Tibial nerve (tissue), 4 donors: ENCODE data around the gene CMSS1. TPM values are rescaled to one million over a fixed set of nuclear protein-coding genes. Genes with fewer than 3 reads are reported as not detected.

Source experiments
- DNase-seq, 2 donors: peaks; one replicate each; pipeline ENCODE4 v3.0.0-alpha.2; 2019; ENCODE audit warnings: low spot score in 2 of 2
- H3K27ac ChIP-seq, 4 donors: fragments of 200-600 bp; sonication (generic) in 3 of 4; one replicate each; pipeline ENCODE4 v1.5.1; 2017 to 2019; ENCODE audit warnings: mild to moderate bottlenecking in 1 of 4
- H3K27me3 ChIP-seq, 2 donors: fragments of 200-600 bp; sonication (generic) in 1 of 2; one replicate each; pipeline versions ENCODE4 v1.5.1 to v1.6.0; 2017 to 2019
- H3K36me3 ChIP-seq, 3 donors: fragments of 200-600 bp; sonication (generic); one replicate each; pipeline ENCODE4 v1.5.1; 2018 to 2019
- H3K4me1 ChIP-seq, 4 donors: fragments of 200-600 bp; sonication (generic) in 3 of 4; one replicate each; pipeline ENCODE4 v1.5.1; 2017 to 2019
- H3K4me3 ChIP-seq, 4 donors: fragments of 200-600 bp; sonication (generic) in 3 of 4; one replicate each; pipeline ENCODE4 v1.5.1; 2017 to 2019; ENCODE audit warnings: mild to moderate bottlenecking in 1 of 4, moderate library complexity in 1 of 4
- H3K9me3 ChIP-seq, 4 donors: fragments of 200-600 bp; sonication (generic) in 3 of 4; one replicate each; pipeline ENCODE4 v1.5.1; 2017 to 2019
- CTCF ChIP-seq, 5 experiments: fragments of 200-600 bp in 3 of 5; fragments of 450-650 bp in 2 of 5; sonication (generic) in 3 of 5; IDR thresholded peaks; one replicate each; pipeline ENCODE4 v1.5.1; 2016 to 2019; ENCODE audit warnings: antibody characterized with exemption in 5 of 5, mild to moderate bottlenecking in 3 of 5, moderate library complexity in 2 of 5
- EP300 ChIP-seq, 2 donors: sonication (generic); formaldehyde crosslinking; IDR thresholded peaks; one replicate each; pipeline ENCODE4 v1.6.1; 2017; ENCODE audit warnings: antibody characterized with exemption in 2 of 2, mild to moderate bottlenecking in 1 of 2
- POLR2A ChIP-seq, 2 donors: fragments of 450-650 bp; IDR thresholded peaks; one replicate each; pipeline ENCODE4 v1.6.1; 2017; ENCODE audit warnings: antibody characterized with exemption in 2 of 2, mild to moderate bottlenecking in 2 of 2, moderate library complexity in 2 of 2
- WGBS, 2 donors: methylation state at CpG; one replicate each; pipeline ENCODE4 v1.1.5; 2018; 5-methylcytosine and 5-hydroxymethylcytosine counted together
- total RNA-seq, 4 donors: library from RNA; depleted of rRNA; stranded (reverse); fragments of >200 nt; gene quantifications; one replicate each; pipeline ENCODE4 v1.1.0, GENCODE V29; 2016

Gene CMSS1
- total RNA-seq, 4 donors from 2014 or later = 5.5 to 29.1 (median 15.7) TPM

GRCh38 chr3:99949956-99950670, 132.5 kb downstream of the CMSS1 start:
- 93 to 95% methylated on average over 5 of the region's 5 CpGs for WGBS, 2 donors
- H3K36me3 ChIP-seq = no peaks in the 10 kb centered on the region
- H3K9me3 ChIP-seq = no peaks in the 10 kb centered on the region
- TF ChIP-seq EP300 (IDR thresholded peaks at IDR 0.05) (no peak), POLR2A (IDR thresholded peaks at IDR 0.05) (no peak), CTCF (IDR thresholded peaks at IDR 0.05) (no peak)
- no peak for DNase-seq
- H3K4me3 ChIP-seq = no peak overlapping the region
- H3K27me3 ChIP-seq = no peaks in the 10 kb centered on the region
- peaks cover 0 to 14% (median 6%) of the 10 kb centered on the region in 4 donors for H3K4me1 ChIP-seq
- H3K27ac ChIP-seq = no peak overlapping the region

- no peaks in the 10 kb centered on the region for H3K27me3 ChIP-seq
- 63 to 67% methylated on average over 1 of the region's 1 CpG for WGBS, 2 donors
- H3K4me1 ChIP-seq = peaks cover 0 to 6% (median 0%) of the 10 kb centered on the region in 4 donors
- DNase-seq = no peak
- no peaks in the 10 kb centered on the region for H3K36me3 ChIP-seq
- no peak for TF ChIP-seq CTCF (IDR thresholded peaks at IDR 0.05)
- no peak for TF ChIP-seq POLR2A (IDR thresholded peaks at IDR 0.05)
- no peak for TF ChIP-seq EP300 (IDR thresholded peaks at IDR 0.05)
- H3K4me3 ChIP-seq = no peak overlapping the region
- no peak overlapping the region for H3K27ac ChIP-seq
- no peaks in the 10 kb centered on the region for H3K9me3 ChIP-seq
Observed at GRCh38 chr3:99950921-99951320, 133.3 kb downstream of the CMSS1 start.

GRCh38 chr3:99951701-99952100, 134.0 kb downstream of the CMSS1 start:
- no peak for DNase-seq
- H3K4me3 ChIP-seq = no peak overlapping the region
- H3K27ac ChIP-seq = no peak overlapping the region
- H3K27me3 ChIP-seq = no peaks in the 10 kb centered on the region
- no peak for TF ChIP-seq CTCF (IDR thresholded peaks at IDR 0.05)
- TF ChIP-seq EP300 (IDR thresholded peaks at IDR 0.05) = no peak
- TF ChIP-seq POLR2A (IDR thresholded peaks at IDR 0.05) = no peak
- H3K36me3 ChIP-seq = no peaks in the 10 kb centered on the region
- no peaks in the 10 kb centered on the region for H3K9me3 ChIP-seq
- H3K4me1 ChIP-seq = no peaks in the 10 kb centered on the region

- Histone ChIP-seq H3K9me3 (no peaks in the 10 kb centered on the region), H3K4me1 (peaks cover 0 to 5% (median 0%) of the 10 kb centered on the region in 4 donors), H3K4me3 (no peak overlapping the region), H3K27me3 (no peaks in the 10 kb centered on the region), H3K27ac (no peak overlapping the region), H3K36me3 (no peaks in the 10 kb centered on the region)
- TF ChIP-seq CTCF (IDR thresholded peaks at IDR 0.05) (no peak), EP300 (IDR thresholded peaks at IDR 0.05) (no peak), POLR2A (IDR thresholded peaks at IDR 0.05) (no peak)
- WGBS, 2 donors = 32 to 50% methylated on average over 1 of the region's 1 CpG
- DNase-seq = no peak
Observed at GRCh38 chr3:99952306-99952705, 134.6 kb downstream of the CMSS1 start.

GRCh38 chr3:99953596-99953995, 135.9 kb downstream of the CMSS1 start:
- no peak for TF ChIP-seq POLR2A (IDR thresholded peaks at IDR 0.05)
- no peak for TF ChIP-seq EP300 (IDR thresholded peaks at IDR 0.05)
- TF ChIP-seq CTCF (IDR thresholded peaks at IDR 0.05) = no peak
- Histone ChIP-seq H3K4me1 (peaks cover 0 to 15% (median 0%) of the 10 kb centered on the region in 4 donors), H3K27ac (no peak overlapping the region), H3K36me3 (no peaks in the 10 kb centered on the region), H3K9me3 (no peaks in the 10 kb centered on the region), H3K4me3 (no peak overlapping the region), H3K27me3 (no peaks in the 10 kb centered on the region)
- no peak for DNase-seq
